Bronchus fibroblast of lung (primary cell): Measurements from ENCODE around the gene DNASE1. TPM values are rescaled to one million over a fixed set of nuclear protein-coding genes. Genes with fewer than 3 reads are reported as not detected.

Source experiments
- total RNA-seq: library from RNA; depleted of rRNA; stranded (reverse); fragments of >200 nt; gene quantifications from 2 replicates; pipeline ENCODE4 v1.2.3, GENCODE V29; 2015

The DNASE1 gene
- total RNA-seq = 4.9 and 6.1 TPM in 2 replicates

GRCh38 chr16:3654249-3654991, at the start of gene DNASE1:
Gene DNASE1, plus strand, starts transcription at chr16:3654691. Its CDS starts 683 bp downstream, at chr16:3655374.

GRCh38 chr16:3611146-3611975, 43.1 kb upstream of the DNASE1 start, which contains the start of gene SLX4:
Gene SLX4, minus strand, starts transcription at chr16:3611606. Its CDS starts 2,642 bp downstream, at chr16:3608964.

Other genes starting within 250 kb of the DNASE1 start
- 0.67 and 0.74 TPM in 2 replicates for gene ZNF597, start 211.2 kb upstream of the DNASE1 start, total RNA-seq
- gene NAA60, start 211.0 kb upstream of the DNASE1 start, total RNA-seq = 15.0 and 16.3 TPM in 2 replicates
- gene C16orf90, start 159.2 kb upstream of the DNASE1 start, total RNA-seq = not detected in 2 replicates
- gene CLUAP1, start 153.7 kb upstream of the DNASE1 start, total RNA-seq = 12.3 and 12.8 TPM in 2 replicates
- gene NLRC3, start 77.3 kb upstream of the DNASE1 start, total RNA-seq = not detected in 2 replicates
- 6.4 and 6.9 TPM in 2 replicates for gene SLX4, start 43.1 kb upstream of the DNASE1 start, total RNA-seq
- gene TRAP1, start 62.8 kb downstream of the DNASE1 start, total RNA-seq = 111 and 121 TPM in 2 replicates
- 12.1 and 12.8 TPM in 2 replicates for gene CREBBP, start 226.0 kb downstream of the DNASE1 start, total RNA-seq